Measurements from ENCODE around the gene PELI2.
A peak's percentile ranks its signal among the peaks of the same experiment; 100 is the strongest.

The PELI2 gene

DNA sequence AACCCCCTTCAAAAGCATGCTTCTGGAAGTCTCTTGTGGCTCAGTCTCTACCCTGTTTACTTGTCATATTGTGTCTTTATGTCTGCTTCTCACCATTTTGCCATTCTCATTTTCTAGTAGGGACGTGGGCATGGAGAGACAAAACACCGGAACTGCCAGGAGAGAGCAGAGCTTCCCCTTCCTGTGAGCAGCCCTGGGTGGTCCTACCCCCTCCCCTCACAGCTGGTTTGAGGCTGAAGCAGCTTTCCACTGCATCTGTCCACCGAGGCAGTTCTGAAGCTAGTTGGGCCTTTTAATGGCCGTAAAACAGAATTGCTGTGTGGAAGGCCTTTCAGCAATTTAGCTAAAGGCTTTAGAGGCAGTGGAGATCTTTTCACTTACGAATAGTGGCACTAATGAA, 77.0 kb downstream of the PELI2 start:
- peak overlapping the region; percentile 54 for H3K27ac ChIP-seq (ENCODE audit: low read length, poor library complexity, severe bottlenecking)
- no peak overlapping the region for H2BK120ac ChIP-seq (ENCODE audit: low read depth, low read length)
- no peak overlapping the region for H2BK5ac ChIP-seq (ENCODE audit: low read depth, low read length, poor library complexity, severe bottlenecking)
- H3K4me3 ChIP-seq (ENCODE audit: insufficient read depth in 1 of 2, low read depth in 1 of 2, low read length in 2 of 2): no peak overlapping the region
- H2BK12ac ChIP-seq (ENCODE audit: low read length in 2 of 2): peak overlapping the region; percentile 56 to 69
- no peak overlapping the region for H2BK15ac ChIP-seq (ENCODE audit: low read depth, poor library complexity, severe bottlenecking)
- no peak overlapping the region for H3K4me2 ChIP-seq (ENCODE audit: low read length, poor library complexity, severe bottlenecking)
- H3K9ac ChIP-seq (ENCODE audit: low read length): no peak overlapping the region
- H3K9me3 ChIP-seq (ENCODE audit: control insufficient read depth, low read length): no peaks in the 10 kb centered on the region
- peak; percentile 13 for DNase-seq
- no peaks in the 10 kb centered on the region for H3K36me3 ChIP-seq (ENCODE audit: control insufficient read depth in 1 of 2, insufficient read depth in 2 of 2, low read depth in 1 of 2, low read length in 2 of 2)
- H4K91ac ChIP-seq (ENCODE audit: low read length): peak overlapping the region; percentile 52
- H3K4me1 ChIP-seq (ENCODE audit: control insufficient read depth, insufficient read depth, low read depth, low read length): peaks cover 9% of the 10 kb centered on the region
- H3K27me3 ChIP-seq (ENCODE audit: control insufficient read depth in 1 of 2, insufficient read depth in 1 of 2, low read length in 2 of 2): no peaks in the 10 kb centered on the region
- H3K23ac ChIP-seq (ENCODE audit: low read length in 2 of 2): no peak overlapping the region
- peak overlapping the region; percentile 22 to 86 for H3K4ac ChIP-seq (ENCODE audit: low read depth in 1 of 2, low read length in 2 of 2)
- H3K14ac ChIP-seq (ENCODE audit: low read length in 2 of 2): no peak overlapping the region
- no peak overlapping the region for H2AFZ ChIP-seq (ENCODE audit: low read depth, low read length)
- H4K8ac ChIP-seq (ENCODE audit: low read length): peak overlapping the region; percentile 86
- H3K79me1 ChIP-seq (replicated peaks; ENCODE audit: low read length, poor library complexity, severe bottlenecking): peaks cover 2% of the 10 kb centered on the region
- 59% methylated on average over 5 of the region's 5 CpGs for WGBS
- H2AK5ac ChIP-seq (ENCODE audit: low read length, severe bottlenecking): peak overlapping the region; percentile 22
- peak overlapping the region; percentile 78 to 84 for H3K18ac ChIP-seq (ENCODE audit: low read depth in 1 of 2, low read length in 2 of 2)

DNA sequence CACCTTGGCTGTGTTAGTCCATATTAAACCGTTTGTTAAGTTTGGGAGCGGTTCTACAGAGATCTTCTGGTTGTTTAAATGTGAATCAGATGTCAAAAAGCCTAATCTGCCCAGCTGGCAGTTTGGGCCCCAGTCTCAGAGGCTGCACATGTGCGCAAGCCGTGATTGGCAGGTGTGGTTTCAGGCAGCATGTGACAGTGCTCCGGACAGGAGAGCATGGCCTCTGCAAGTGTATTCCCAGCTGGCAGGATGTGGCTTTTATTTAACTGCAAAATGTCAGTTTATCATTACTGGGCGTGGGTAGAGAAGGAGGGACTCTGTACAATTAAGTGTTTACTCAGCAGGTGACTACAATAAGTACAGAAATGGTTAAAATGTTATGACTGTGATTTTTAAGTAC, 77.5 kb downstream of the PELI2 start:
- no peak overlapping the region for H2BK15ac ChIP-seq (ENCODE audit: low read depth, poor library complexity, severe bottlenecking)
- H4K8ac ChIP-seq (ENCODE audit: low read length): peak overlapping the region; percentile 43
- H2BK12ac ChIP-seq (ENCODE audit: low read length in 2 of 2): peak overlapping the region; percentile 56 to 71
- peak; percentile 49 for DNase-seq
- peak overlapping the region; percentile 78 to 84 for H3K18ac ChIP-seq (ENCODE audit: low read depth in 1 of 2, low read length in 2 of 2)
- H3K14ac ChIP-seq (ENCODE audit: low read length in 2 of 2): no peak overlapping the region
- H3K23ac ChIP-seq (ENCODE audit: low read length in 2 of 2): no peak overlapping the region
- H2AFZ ChIP-seq (ENCODE audit: low read depth, low read length): no peak overlapping the region
- H2BK120ac ChIP-seq (ENCODE audit: low read depth, low read length): no peak overlapping the region
- H3K79me1 ChIP-seq (replicated peaks; ENCODE audit: low read length, poor library complexity, severe bottlenecking): peaks cover 2% of the 10 kb centered on the region
- peak overlapping the region; percentile 22 to 86 for H3K4ac ChIP-seq (ENCODE audit: low read depth in 1 of 2, low read length in 2 of 2)
- H3K27ac ChIP-seq (ENCODE audit: low read length, poor library complexity, severe bottlenecking): peak overlapping the region; percentile 54
- no peak overlapping the region for H3K4me3 ChIP-seq (ENCODE audit: insufficient read depth in 1 of 2, low read depth in 1 of 2, low read length in 2 of 2)
- H3K36me3 ChIP-seq (ENCODE audit: control insufficient read depth in 1 of 2, insufficient read depth in 2 of 2, low read depth in 1 of 2, low read length in 2 of 2): no peaks in the 10 kb centered on the region
- H2AK5ac ChIP-seq (ENCODE audit: low read length, severe bottlenecking): peak overlapping the region; percentile 22
- H2BK5ac ChIP-seq (ENCODE audit: low read depth, low read length, poor library complexity, severe bottlenecking): no peak overlapping the region
- H4K91ac ChIP-seq (ENCODE audit: low read length): no peak overlapping the region
- 27% methylated on average over 6 of the region's 6 CpGs for WGBS
- H3K4me2 ChIP-seq (ENCODE audit: low read length, poor library complexity, severe bottlenecking): peak overlapping the region; percentile 20
- H3K4me1 ChIP-seq (ENCODE audit: control insufficient read depth, insufficient read depth, low read depth, low read length): peaks cover 10% of the 10 kb centered on the region
- no peaks in the 10 kb centered on the region for H3K27me3 ChIP-seq (ENCODE audit: control insufficient read depth in 1 of 2, insufficient read depth in 1 of 2, low read length in 2 of 2)
- no peaks in the 10 kb centered on the region for H3K9me3 ChIP-seq (ENCODE audit: control insufficient read depth, low read length)
- H3K9ac ChIP-seq (ENCODE audit: low read length): peak overlapping the region; percentile 74

DNA sequence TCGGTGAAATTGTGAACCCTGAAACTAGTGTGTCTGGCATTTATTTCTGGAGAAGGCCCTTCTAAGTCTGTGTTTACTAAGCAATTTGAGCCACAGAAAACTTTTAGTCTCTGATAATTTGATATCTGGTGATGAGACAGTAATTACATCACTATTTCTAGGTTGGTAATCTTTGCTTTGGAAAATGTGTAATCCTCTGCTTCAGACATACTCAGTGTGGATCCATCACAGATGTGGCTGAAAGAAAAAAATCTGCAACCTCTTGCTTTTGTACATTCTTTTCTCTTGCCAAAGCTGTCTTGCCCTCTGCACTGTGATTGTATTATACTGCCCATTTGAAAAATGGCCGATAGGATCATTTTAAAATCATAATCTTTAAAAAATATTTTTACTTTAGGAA, 78.1 kb downstream of the PELI2 start:
- H3K4me3 ChIP-seq (ENCODE audit: insufficient read depth in 1 of 2, low read depth in 1 of 2, low read length in 2 of 2): no peak overlapping the region
- peak; percentile 72 for DNase-seq
- no peak overlapping the region for H2AK5ac ChIP-seq (ENCODE audit: low read length, severe bottlenecking)
- H3K14ac ChIP-seq (ENCODE audit: low read length in 2 of 2): no peak overlapping the region
- 55% methylated on average over 1 of the region's 2 CpGs for WGBS
- H3K4ac ChIP-seq (ENCODE audit: low read depth in 1 of 2, low read length in 2 of 2): no peak overlapping the region
- peak overlapping the region; percentile 74 for H3K9ac ChIP-seq (ENCODE audit: low read length)
- H3K9me3 ChIP-seq (ENCODE audit: control insufficient read depth, low read length): no peaks in the 10 kb centered on the region
- no peaks in the 10 kb centered on the region for H3K36me3 ChIP-seq (ENCODE audit: control insufficient read depth in 1 of 2, insufficient read depth in 2 of 2, low read depth in 1 of 2, low read length in 2 of 2)
- H3K23ac ChIP-seq (ENCODE audit: low read length in 2 of 2): no peak overlapping the region
- peaks cover 10% of the 10 kb centered on the region for H3K4me1 ChIP-seq (ENCODE audit: control insufficient read depth, insufficient read depth, low read depth, low read length)
- H4K91ac ChIP-seq (ENCODE audit: low read length): no peak overlapping the region
- H3K79me1 ChIP-seq (replicated peaks; ENCODE audit: low read length, poor library complexity, severe bottlenecking): peaks cover 2% of the 10 kb centered on the region
- H2BK120ac ChIP-seq (ENCODE audit: low read depth, low read length): no peak overlapping the region
- H3K27ac ChIP-seq (ENCODE audit: low read length, poor library complexity, severe bottlenecking): peak overlapping the region; percentile 44
- no peak overlapping the region for H2AFZ ChIP-seq (ENCODE audit: low read depth, low read length)
- no peak overlapping the region for H4K8ac ChIP-seq (ENCODE audit: low read length)
- H2BK12ac ChIP-seq (ENCODE audit: low read length in 2 of 2): no peak overlapping the region
- no peaks in the 10 kb centered on the region for H3K27me3 ChIP-seq (ENCODE audit: control insufficient read depth in 1 of 2, insufficient read depth in 1 of 2, low read length in 2 of 2)
- no peak overlapping the region for H3K18ac ChIP-seq (ENCODE audit: low read depth in 1 of 2, low read length in 2 of 2)
- no peak overlapping the region for H2BK15ac ChIP-seq (ENCODE audit: low read depth, poor library complexity, severe bottlenecking)
- H3K4me2 ChIP-seq (ENCODE audit: low read length, poor library complexity, severe bottlenecking): no peak overlapping the region
- H2BK5ac ChIP-seq (ENCODE audit: low read depth, low read length, poor library complexity, severe bottlenecking): no peak overlapping the region

DNA sequence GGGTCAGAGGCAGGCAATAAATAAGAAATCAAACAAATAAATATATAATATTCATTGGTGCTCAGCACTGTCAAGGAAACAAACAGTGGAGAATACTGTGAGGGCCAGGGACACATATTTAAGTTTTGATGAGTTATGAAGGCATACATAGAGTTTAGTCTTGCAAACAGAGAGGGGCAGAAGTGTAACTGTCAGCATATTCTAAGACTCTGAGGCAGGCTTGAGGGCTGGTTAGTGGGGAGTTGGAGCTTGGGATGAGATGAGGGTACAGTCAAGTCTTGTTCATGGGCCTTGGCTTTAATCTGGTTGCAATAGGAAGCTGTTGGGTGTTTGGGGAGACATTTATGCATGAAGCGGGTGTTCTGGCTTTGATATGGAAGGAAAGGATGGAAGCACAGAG, 78.9 kb downstream of the PELI2 start:
- H3K4me3 ChIP-seq (ENCODE audit: insufficient read depth in 1 of 2, low read depth in 1 of 2, low read length in 2 of 2): no peak overlapping the region
- no peaks in the 10 kb centered on the region for H3K27me3 ChIP-seq (ENCODE audit: control insufficient read depth in 1 of 2, insufficient read depth in 1 of 2, low read length in 2 of 2)
- no peaks in the 10 kb centered on the region for H3K9me3 ChIP-seq (ENCODE audit: control insufficient read depth, low read length)
- no peak overlapping the region for H3K14ac ChIP-seq (ENCODE audit: low read length in 2 of 2)
- no peak overlapping the region for H4K91ac ChIP-seq (ENCODE audit: low read length)
- H2BK15ac ChIP-seq (ENCODE audit: low read depth, poor library complexity, severe bottlenecking): no peak overlapping the region
- H3K9ac ChIP-seq (ENCODE audit: low read length): no peak overlapping the region
- H3K4me2 ChIP-seq (ENCODE audit: low read length, poor library complexity, severe bottlenecking): no peak overlapping the region
- H3K18ac ChIP-seq (ENCODE audit: low read depth in 1 of 2, low read length in 2 of 2): peak overlapping the region; percentile 38 to 78
- DNase-seq: no peak
- H3K23ac ChIP-seq (ENCODE audit: low read length in 2 of 2): no peak overlapping the region
- H2BK5ac ChIP-seq (ENCODE audit: low read depth, low read length, poor library complexity, severe bottlenecking): no peak overlapping the region
- H3K36me3 ChIP-seq (ENCODE audit: control insufficient read depth in 1 of 2, insufficient read depth in 2 of 2, low read depth in 1 of 2, low read length in 2 of 2): no peaks in the 10 kb centered on the region
- no peak overlapping the region for H3K27ac ChIP-seq (ENCODE audit: low read length, poor library complexity, severe bottlenecking)
- peaks cover 10% of the 10 kb centered on the region for H3K4me1 ChIP-seq (ENCODE audit: control insufficient read depth, insufficient read depth, low read depth, low read length)
- no peak overlapping the region for H2AK5ac ChIP-seq (ENCODE audit: low read length, severe bottlenecking)
- H3K79me1 ChIP-seq (replicated peaks; ENCODE audit: low read length, poor library complexity, severe bottlenecking): peaks cover 2% of the 10 kb centered on the region
- no peak overlapping the region for H2BK120ac ChIP-seq (ENCODE audit: low read depth, low read length)
- peak overlapping the region; percentile 11 to 75 for H2BK12ac ChIP-seq (ENCODE audit: low read length in 2 of 2)
- no peak overlapping the region for H3K4ac ChIP-seq (ENCODE audit: low read depth in 1 of 2, low read length in 2 of 2)
- H4K8ac ChIP-seq (ENCODE audit: low read length): no peak overlapping the region
- 98% methylated on average over 1 of the region's 1 CpG for WGBS
- H2AFZ ChIP-seq (ENCODE audit: low read depth, low read length): no peak overlapping the region
